ENCODE data around the gene PLAAT3. TPM values are rescaled to one million over a fixed set of nuclear protein-coding genes. Genes with fewer than 3 reads are reported as not detected.

Gene PLAAT3
- total and polyA plus RNA-seq, 2 of the 8 experiments (the other 6 are each of a cell fraction or from before 2014, with no cell fraction given) = 109 to 190 TPM

GRCh38 chr11:63532117-63532516, 82.1 kb downstream of the PLAAT3 start (continued):
- peak; percentile 76 for TF ChIP-seq CHD7 (IDR thresholded peaks at IDR 0.05; ENCODE audit: insufficient replicate concordance, low read length)
- TF ChIP-seq SRF (IDR thresholded peaks at IDR 0.05; ENCODE audit: low read depth, low read length) = no peak
- TF ChIP-seq POU5F1 (IDR thresholded peaks at IDR 0.05; ENCODE audit: low read depth, low read length) = 0 out of 2 replicates have a peak, but pooled peaks have one; percentile 15
